Keratinocyte (primary cell): Measurements from ENCODE around the gene TTC16. TPM values are rescaled to one million over a fixed set of nuclear protein-coding genes. Genes with fewer than 3 reads are reported as not detected.

Experiments
- DNase-seq: peaks from one replicate; pipeline ENCODE4 v3.0.0-alpha.2; 2011; ENCODE audit warnings: low read depth, missing footprints, low spot score
- FAIRE-seq: peaks from 2 replicates; lab custom pipeline; 2011; peaks lifted over from hg19 to GRCh38; lab: Jason Lieb, UNC
- H2AFZ ChIP-seq: 2 replicates; pipeline ENCODE4 v1.6.0; 2012; ENCODE audit warnings: low read length, control low read depth, inconsistent platforms; ENCODE audit not compliant: control insufficient read depth
- H3K27ac ChIP-seq: 2 replicates; pipeline ENCODE4 v1.5.1; 2011; ENCODE audit warnings: low read length; ENCODE audit not compliant: control insufficient read depth, insufficient read depth
- H3K27me3 ChIP-seq: 3 replicates; pipeline ENCODE4 v1.6.0; 2011; ENCODE audit warnings: low read length; ENCODE audit not compliant: control insufficient read depth, insufficient read depth; ENCODE audit errors: extremely low read depth
- H3K36me3 ChIP-seq, 2 experiments: 2 replicates in 1 of 2; 3 replicates in 1 of 2; pipeline ENCODE4 v1.5.1; 2011; ENCODE audit warnings: low read length in 2 of 2, mild to moderate bottlenecking in 1 of 2; ENCODE audit not compliant: control insufficient read depth in 2 of 2, insufficient read depth in 2 of 2; ENCODE audit errors: extremely low read depth in 1 of 2
- H3K4me1 ChIP-seq: 3 replicates; pipeline ENCODE4 v1.5.1; 2011; ENCODE audit warnings: low read length; ENCODE audit not compliant: control insufficient read depth, insufficient read depth; ENCODE audit errors: extremely low read depth
- H3K4me2 ChIP-seq: 3 replicates; pipeline ENCODE4 v1.6.0; 2011; ENCODE audit warnings: low read depth, low read length; ENCODE audit not compliant: control insufficient read depth, insufficient read depth; ENCODE audit errors: extremely low read depth
- H3K4me3 ChIP-seq, 3 experiments: fragments of 200-600 bp in 1 of 3; sonication (generic) in 1 of 3; 2 replicates in 2 of 3; 3 replicates in 1 of 3; pipeline ENCODE4 v1.5.1; 2011 to 2016; ENCODE audit warnings: low read length in 3 of 3, mild to moderate bottlenecking in 3 of 3, control low read depth in 2 of 3, inconsistent platforms in 1 of 3, low read depth in 1 of 3, mixed read lengths in 1 of 3, mixed run types in 1 of 3, moderate library complexity in 1 of 3; ENCODE audit not compliant: control insufficient read depth in 2 of 3, insufficient read depth in 2 of 3; ENCODE audit errors: extremely low read depth in 1 of 3
- H3K79me2 ChIP-seq: 2 replicates; pipeline ENCODE4 v1.6.0; 2012; ENCODE audit warnings: low read length; ENCODE audit not compliant: control insufficient read depth, insufficient read depth
- H3K9ac ChIP-seq: 3 replicates; pipeline ENCODE4 v1.6.0; 2011; ENCODE audit warnings: low read length; ENCODE audit not compliant: control insufficient read depth, insufficient read depth; ENCODE audit errors: extremely low read depth
- H3K9me1 ChIP-seq: 3 replicates; pipeline ENCODE4 v1.6.0; 2011; ENCODE audit warnings: low read length; ENCODE audit not compliant: control insufficient read depth, insufficient read depth; ENCODE audit errors: extremely low read depth
- H3K9me3 ChIP-seq: 2 replicates; pipeline ENCODE4 v1.5.1; 2012; ENCODE audit warnings: low read depth, low read length; ENCODE audit not compliant: control insufficient read depth
- H4K20me1 ChIP-seq: 3 replicates; pipeline ENCODE4 v1.6.0; 2011; ENCODE audit warnings: low read length; ENCODE audit not compliant: control insufficient read depth, insufficient read depth; ENCODE audit errors: extremely low read depth
- EZH2 ChIP-seq: IDR thresholded peaks from one replicate; pipeline ENCODE4 v1.6.1; 2012; ENCODE audit warnings: inconsistent platforms, mild to moderate bottlenecking, low read length, moderate library complexity
- dilution Hi-C: fragments of 300-500 bp; cut with MboI; formaldehyde crosslinking; loops from one replicate; pipeline ENCODE4 v1.7.0; 2020; ENCODE audit warnings: low sequenced_read_pairs; ENCODE audit not compliant: extremely low pct_ligation_motif_present
- polyA plus RNA-seq, 5 experiments: library from polyadenylated mRNA; depleted of rRNA in 3 of 5; stranded (reverse) in 3 of 5; stranded (forward) in 1 of 5; unstranded in 1 of 5; fragments of >200 nt; gene quantifications; 1 replicate in 1 of 5; 2 replicates in 3 of 5; 3 replicates in 1 of 5; pipeline versions ENCODE4 v1.2.1 to v1.2.3, GENCODE V29; 2011 to 2012; ENCODE audit warnings: missing spikeins in 2 of 5, low read depth in 1 of 5, low replicate concordance in 1 of 5
- TF ChIP-seq, protein P1 (sequence below), 3 experiments: IDR thresholded peaks in 1 of 3; conservative IDR thresholded peaks in 1 of 3; optimal IDR thresholded peaks in 1 of 3; 2 replicates in 2 of 3; 3 replicates in 1 of 3; pipeline versions ENCODE3 to v1.5.1; 2011; ENCODE audit warnings: low read length in 3 of 3, mild to moderate bottlenecking in 3 of 3, moderate library complexity in 2 of 3, control low read depth in 1 of 3, inconsistent platforms in 1 of 3; ENCODE audit not compliant: insufficient read depth in 2 of 3; ENCODE audit errors: extremely low read depth in 1 of 3

The TTC16 gene
- polyA plus RNA-seq, 1 donor (not counting 4 experiments of a cell fraction or from before 2014, with no cell fraction given) = not detected

DNA sequence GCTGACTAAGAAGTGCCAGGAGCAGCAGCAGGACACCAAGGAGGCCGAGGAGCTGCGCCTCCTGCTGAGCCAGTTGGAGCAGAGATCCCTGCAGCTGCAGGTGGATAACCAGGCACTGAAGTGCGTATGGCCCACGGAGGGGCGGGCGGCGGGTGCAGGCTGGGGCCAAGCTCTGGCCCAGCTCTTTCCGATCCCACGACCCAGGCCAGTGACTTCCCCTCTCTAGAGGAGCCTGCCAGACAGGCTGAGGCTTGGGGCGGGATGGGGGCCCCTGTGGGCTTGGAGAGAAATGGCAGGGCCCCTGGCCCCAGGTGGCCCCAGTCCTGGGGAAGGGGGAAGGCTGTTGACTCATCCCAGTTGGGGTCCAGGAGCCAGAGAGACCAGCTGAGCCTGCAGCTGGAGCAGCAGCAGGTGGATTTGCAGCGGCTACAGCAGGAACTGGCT lies 4.0 kb upstream of the TTC16 start:
- no peaks in the 10 kb centered on the region for H3K27me3 ChIP-seq
- FAIRE-seq (no peak), DNase-seq (no peak)
- no peak overlapping the region for H3K4me2 ChIP-seq
- H4K20me1 ChIP-seq = no peaks in the 10 kb centered on the region
- dilution Hi-C loops = no loop called here
- H3K79me2 ChIP-seq = peaks cover 9% of the 10 kb centered on the region
- H2AFZ ChIP-seq = no peak overlapping the region
- peaks cover 0 to 4% of the 10 kb centered on the region in 2 experiments for H3K36me3 ChIP-seq
- H3K9ac ChIP-seq = no peak overlapping the region
- H3K4me3 ChIP-seq = no peak overlapping the region
- no peaks in the 10 kb centered on the region for H3K9me1 ChIP-seq
- peaks cover 12% of the 10 kb centered on the region for H3K4me1 ChIP-seq
- H3K9me3 ChIP-seq = no peaks in the 10 kb centered on the region
- H3K27ac ChIP-seq = no peak overlapping the region
- no peak for TF ChIP-seq EZH2
- TF ChIP-seq, protein P1, sequence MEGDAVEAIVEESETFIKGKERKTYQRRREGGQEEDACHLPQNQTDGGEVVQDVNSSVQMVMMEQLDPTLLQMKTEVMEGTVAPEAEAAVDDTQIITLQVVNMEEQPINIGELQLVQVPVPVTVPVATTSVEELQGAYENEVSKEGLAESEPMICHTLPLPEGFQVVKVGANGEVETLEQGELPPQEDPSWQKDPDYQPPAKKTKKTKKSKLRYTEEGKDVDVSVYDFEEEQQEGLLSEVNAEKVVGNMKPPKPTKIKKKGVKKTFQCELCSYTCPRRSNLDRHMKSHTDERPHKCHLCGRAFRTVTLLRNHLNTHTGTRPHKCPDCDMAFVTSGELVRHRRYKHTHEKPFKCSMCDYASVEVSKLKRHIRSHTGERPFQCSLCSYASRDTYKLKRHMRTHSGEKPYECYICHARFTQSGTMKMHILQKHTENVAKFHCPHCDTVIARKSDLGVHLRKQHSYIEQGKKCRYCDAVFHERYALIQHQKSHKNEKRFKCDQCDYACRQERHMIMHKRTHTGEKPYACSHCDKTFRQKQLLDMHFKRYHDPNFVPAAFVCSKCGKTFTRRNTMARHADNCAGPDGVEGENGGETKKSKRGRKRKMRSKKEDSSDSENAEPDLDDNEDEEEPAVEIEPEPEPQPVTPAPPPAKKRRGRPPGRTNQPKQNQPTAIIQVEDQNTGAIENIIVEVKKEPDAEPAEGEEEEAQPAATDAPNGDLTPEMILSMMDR (optimal IDR thresholded peaks at IDR 0.05 in 1 of 3, IDR thresholded peaks at IDR 0.05 in 1 of 3, conservative IDR thresholded peaks at IDR 0.05 in 1 of 3; ENCODE audit: extremely low read depth in 1 of 3, insufficient read depth in 2 of 3, low read length in 3 of 3) = no peak

DNA sequence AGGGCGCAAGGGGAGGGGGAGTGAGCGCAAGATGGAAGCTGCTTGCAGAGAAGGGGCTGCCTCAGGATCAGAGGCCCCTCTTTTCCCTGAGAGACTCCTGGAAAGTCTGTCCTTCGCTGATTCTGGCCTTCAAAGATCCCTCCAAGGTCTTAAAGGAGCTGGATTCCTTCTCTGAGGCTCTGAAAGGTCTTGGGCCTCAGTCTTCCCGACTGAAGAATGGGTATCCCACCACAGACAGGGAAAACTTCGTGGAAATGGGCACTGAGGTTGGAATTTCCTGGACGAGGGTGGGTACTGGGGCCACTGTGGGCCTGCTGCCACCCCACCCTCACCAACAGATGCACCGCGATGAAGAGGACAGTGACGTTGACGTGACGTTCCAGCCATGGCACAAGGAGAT lies 3.5 kb upstream of the TTC16 start:
- H3K36me3 ChIP-seq = peaks cover 0 to 4% of the 10 kb centered on the region in 2 experiments
- no peak overlapping the region for H3K27ac ChIP-seq
- H3K4me1 ChIP-seq = peaks cover 12% of the 10 kb centered on the region
- H2AFZ ChIP-seq = no peak overlapping the region
- peaks cover 9% of the 10 kb centered on the region for H3K79me2 ChIP-seq
- H4K20me1 ChIP-seq = no peaks in the 10 kb centered on the region
- H3K9me1 ChIP-seq = no peaks in the 10 kb centered on the region
- no peak overlapping the region for H3K4me3 ChIP-seq
- dilution Hi-C loops = no loop called here
- DNase-seq = no peak
- no peaks in the 10 kb centered on the region for H3K9me3 ChIP-seq
- H3K27me3 ChIP-seq = no peaks in the 10 kb centered on the region
- H3K9ac ChIP-seq = no peak overlapping the region
- FAIRE-seq = no peak
- no peak overlapping the region for H3K4me2 ChIP-seq
- no peak for TF ChIP-seq EZH2
- TF ChIP-seq, protein P1 (optimal IDR thresholded peaks at IDR 0.05 in 1 of 3, IDR thresholded peaks at IDR 0.05 in 1 of 3, conservative IDR thresholded peaks at IDR 0.05 in 1 of 3; ENCODE audit: extremely low read depth in 1 of 3, insufficient read depth in 2 of 3, low read length in 3 of 3) = no peak
